Upper lobe of left lung (tissue), 6 donors: ENCODE data around the gene EID1. TPM values are rescaled to one million over a fixed set of nuclear protein-coding genes. Genes with fewer than 3 reads are reported as not detected.

Source experiments
- ATAC-seq, 2 donors: fragments of 200-7000 bp; cut with Tn5 transposase; one replicate each; pipeline ENCODE4 v1.9.1; 2022; ENCODE audit warnings: mild to moderate bottlenecking in 2 of 2, moderate library complexity in 2 of 2; ENCODE audit not compliant: low FRiP score in 2 of 2
- DNase-seq, 2 donors: peaks; one replicate each; pipeline ENCODE4 v3.0.0-alpha.2; 2019 to 2020
- H3K27ac ChIP-seq, 4 donors: fragments of 200-600 bp; sonication (generic); one replicate each; pipeline ENCODE4 v1.5.1; 2016 to 2019
- H3K27me3 ChIP-seq, 4 donors: fragments of 200-600 bp; sonication (generic); one replicate each; pipeline ENCODE4 v1.5.1; 2017 to 2019
- H3K36me3 ChIP-seq, 4 donors: fragments of 200-600 bp; sonication (generic); one replicate each; pipeline ENCODE4 v1.5.1; 2016 to 2019
- H3K4me1 ChIP-seq, 4 donors: fragments of 200-600 bp; sonication (generic); one replicate each; pipeline ENCODE4 v1.5.1; 2018 to 2019
- H3K4me3 ChIP-seq, 4 donors: fragments of 200-600 bp; sonication (generic); one replicate each; pipeline ENCODE4 v1.5.1; 2017 to 2019; ENCODE audit warnings: mild to moderate bottlenecking in 2 of 4, moderate library complexity in 1 of 4
- H3K9me3 ChIP-seq, 4 donors: fragments of 200-600 bp; sonication (generic); one replicate each; pipeline ENCODE4 v1.5.1; 2018 to 2019
- CTCF ChIP-seq, 6 experiments: fragments of 450-650 bp in 4 of 6; fragments of 200-600 bp in 2 of 6; sonication (generic) in 2 of 6; IDR thresholded peaks; one replicate each; pipeline ENCODE4 v1.5.1; 2016 to 2019; ENCODE audit warnings: antibody characterized with exemption in 6 of 6
- EP300 ChIP-seq, 4 donors: sonication (generic); formaldehyde crosslinking; IDR thresholded peaks; one replicate each; pipeline ENCODE4 v1.5.1; 2017; ENCODE audit warnings: antibody characterized with exemption in 4 of 4, control low read depth in 2 of 4
- POLR2A ChIP-seq, 4 donors: fragments of 450-650 bp; IDR thresholded peaks; one replicate each; pipeline ENCODE4 v1.5.1; 2016 to 2017; ENCODE audit warnings: antibody characterized with exemption in 4 of 4, mild to moderate bottlenecking in 2 of 4
- POLR2AphosphoS5 ChIP-seq, 2 donors: sonication (generic); formaldehyde crosslinking; IDR thresholded peaks; one replicate each; pipeline ENCODE4 v1.5.1; 2017; ENCODE audit warnings: antibody characterized with exemption in 2 of 2
- WGBS, 2 donors: methylation state at CpG; one replicate each; pipeline ENCODE4 v1.1.5; 2017 to 2018; 5-methylcytosine and 5-hydroxymethylcytosine counted together
- total RNA-seq, 6 donors: library from RNA; depleted of rRNA in 4 of 6; stranded (reverse); fragments of >200 nt in 4 of 6; gene quantifications; one replicate each; pipeline versions ENCODE4 v1.1.0 to v1.2.1, GENCODE V29; 2016 to 2021
- donor health status: DM: no; HTN: no; CAD: no; lungs with moderate emphysema.
- donor health status: DM: no; HTN: yes; CAD: no; lungs with severe emphysema.

EID1 gene
- total RNA-seq = 100 to 1,000 TPM in 4 of 6 donors, 10 to 100 TPM in 2; 56.6 to 147 (median 109) TPM

GRCh38 chr15:48877630-48878595 lies at the start of gene EID1:
Gene EID1, plus strand, starts transcription at chr15:48878134. Its CDS starts 43 bp downstream, at chr15:48878177.
- H3K4me1 ChIP-seq = peaks cover 9 to 20% (median 16%) of the 10 kb centered on the region in 4 donors
- no peaks in the 10 kb centered on the region for H3K9me3 ChIP-seq
- H3K27me3 ChIP-seq = no peaks in the 10 kb centered on the region
- WGBS, 2 donors = 0 to 1% methylated on average over 22 to 58 of the region's 58 CpGs
- TF ChIP-seq POLR2AphosphoS5 (IDR thresholded peaks at IDR 0.05) = peak; percentile 81 to 96
- peak in 2 of 6 experiments; percentile 18 to 39 for TF ChIP-seq CTCF (IDR thresholded peaks at IDR 0.05)
- peak in 1 of 4 donors; percentile 5 for TF ChIP-seq EP300 (IDR thresholded peaks at IDR 0.05)
- TF ChIP-seq POLR2A (IDR thresholded peaks at IDR 0.05) = peak in 3 of 4 donors; percentile 50 to 85 (median 80)
- H3K36me3 ChIP-seq = no peaks in the 10 kb centered on the region
- peak within 1 kb of the TSS; percentile 75 to 92 (median 90) for H3K27ac ChIP-seq
- ATAC-seq (peak; percentile 99), DNase-seq (peak; percentile 93 to 99)
- peak within 1 kb of the TSS; percentile 63 to 88 (median 70) for H3K4me3 ChIP-seq

GRCh38 chr15:48828471-48828870 lies 49.5 kb upstream of the EID1 start:
- DNase-seq = no peak
- no peak overlapping the region for H3K4me3 ChIP-seq
- ATAC-seq = no peak
- H3K36me3 ChIP-seq = no peaks in the 10 kb centered on the region
- H3K27me3 ChIP-seq = no peaks in the 10 kb centered on the region
- H3K27ac ChIP-seq = no peak overlapping the region
- peaks cover 0 to 7% (median 2%) of the 10 kb centered on the region in 4 donors for H3K9me3 ChIP-seq
- H3K4me1 ChIP-seq = no peaks in the 10 kb centered on the region
- 70 to 76% methylated on average over 4 of the region's 4 CpGs for WGBS, 2 donors
- TF ChIP-seq EP300 (IDR thresholded peaks at IDR 0.05) (no peak), POLR2AphosphoS5 (IDR thresholded peaks at IDR 0.05) (no peak), POLR2A (IDR thresholded peaks at IDR 0.05) (no peak), CTCF (IDR thresholded peaks at IDR 0.05) (no peak)

- DNase-seq = no peak
- no peak for TF ChIP-seq POLR2AphosphoS5 (IDR thresholded peaks at IDR 0.05)
- TF ChIP-seq EP300 (IDR thresholded peaks at IDR 0.05) = no peak
- no peak for TF ChIP-seq CTCF (IDR thresholded peaks at IDR 0.05)
- TF ChIP-seq POLR2A (IDR thresholded peaks at IDR 0.05) = no peak
- no peaks in the 10 kb centered on the region for H3K4me1 ChIP-seq
- H3K9me3 ChIP-seq = peaks cover 0 to 9% (median 2%) of the 10 kb centered on the region in 4 donors
- H3K27me3 ChIP-seq = no peaks in the 10 kb centered on the region
- H3K36me3 ChIP-seq = no peaks in the 10 kb centered on the region
- H3K4me3 ChIP-seq = no peak overlapping the region
- ATAC-seq = no peak
- no peak overlapping the region for H3K27ac ChIP-seq
These were observed 49.0 kb upstream of the EID1 start for GRCh38 chr15:48828906-48829305.

GRCh38 chr15:48832648-48833047 lies 45.3 kb upstream of the EID1 start:
- H3K4me1 ChIP-seq = no peaks in the 10 kb centered on the region
- no peak overlapping the region for H3K4me3 ChIP-seq
- DNase-seq (no peak), ATAC-seq (no peak)
- TF ChIP-seq POLR2A (IDR thresholded peaks at IDR 0.05) = no peak
- no peak for TF ChIP-seq EP300 (IDR thresholded peaks at IDR 0.05)
- TF ChIP-seq POLR2AphosphoS5 (IDR thresholded peaks at IDR 0.05) = no peak
- TF ChIP-seq CTCF (IDR thresholded peaks at IDR 0.05) = no peak
- H3K27ac ChIP-seq = no peak overlapping the region
- no peaks in the 10 kb centered on the region for H3K27me3 ChIP-seq
- peaks cover 0 to 9% (median 2%) of the 10 kb centered on the region in 4 donors for H3K9me3 ChIP-seq
- H3K36me3 ChIP-seq = no peaks in the 10 kb centered on the region
